ENCODE measurements around the gene SLC37A3.

SLC37A3 gene

GRCh38 chr7:140404565-140405065, 6.3 kb upstream of the SLC37A3 start:
- Histone ChIP-seq H3K4me3 (ENCODE audit: low read depth, low read length) (no peak overlapping the region), H3K36me3 (replicated peaks) (no peaks in the 10 kb centered on the region), H3K27ac (no peak overlapping the region), H3K27me3 (replicated peaks) (no peaks in the 10 kb centered on the region)
- no peak for TF ChIP-seq CTCF (IDR thresholded peaks at IDR 0.05; ENCODE audit: low read depth, low read length, missing control alignments)
- in situ Hi-C loops (cut with HindIII; ENCODE audit: low pct_ligation_motif_present, low sequenced_read_pairs), result no loop called here
- DNase-seq, result no peak

DNA sequence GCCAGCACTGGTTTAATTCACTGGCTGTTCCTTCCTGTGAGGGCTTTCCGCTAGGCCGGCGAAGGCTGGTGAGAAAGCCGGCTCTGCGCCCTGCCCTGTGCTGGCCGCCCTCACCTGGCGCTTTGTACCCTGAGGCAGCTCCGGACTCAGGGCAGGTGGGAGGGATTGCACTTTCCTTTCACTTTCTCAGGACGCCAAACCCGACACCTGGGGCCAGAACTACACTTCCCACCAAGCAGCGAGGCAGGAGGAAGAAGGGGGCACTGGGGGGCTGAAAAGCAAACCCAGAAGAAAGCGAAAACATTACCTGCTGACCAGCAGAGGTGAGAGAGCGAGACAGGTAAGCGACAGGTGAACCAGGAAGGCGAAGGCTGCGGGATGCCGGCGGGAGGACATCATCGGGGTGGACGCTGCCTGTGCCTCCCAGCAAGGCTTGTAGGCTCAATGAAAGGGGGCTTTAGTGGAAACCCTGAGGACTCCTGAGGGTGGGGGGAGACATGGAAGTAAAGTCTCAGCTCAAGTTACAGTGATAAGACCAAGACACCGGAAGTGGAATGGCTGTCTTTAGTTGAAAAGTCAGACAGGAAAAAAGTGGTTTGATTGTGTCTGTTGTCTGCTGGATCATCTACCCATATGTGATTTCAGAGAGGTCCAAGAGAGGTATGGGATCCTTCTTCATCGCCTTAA, 5.7 kb upstream of the SLC37A3 start, which contains the start of gene RAB19:
TSS of gene RAB19 (plus strand) at position 181 of the 687 bp plus-strand sequence. CDS start 3,589 bp downstream, outside the sequence.
- no peak for DNase-seq
- in situ Hi-C loops (cut with HindIII; ENCODE audit: low pct_ligation_motif_present, low sequenced_read_pairs), result no loop called here
- TF ChIP-seq CTCF (IDR thresholded peaks at IDR 0.05; ENCODE audit: low read depth, low read length, missing control alignments), result no peak
- no peak within 1 kb of the TSS for H3K27ac ChIP-seq
- peak within 1 kb of the TSS; percentile 25 for H3K4me3 ChIP-seq (ENCODE audit: low read depth, low read length)
- no peaks in the 10 kb centered on the region for H3K27me3 ChIP-seq (replicated peaks)
- no peaks in the 10 kb centered on the region for H3K36me3 ChIP-seq (replicated peaks)

DNA sequence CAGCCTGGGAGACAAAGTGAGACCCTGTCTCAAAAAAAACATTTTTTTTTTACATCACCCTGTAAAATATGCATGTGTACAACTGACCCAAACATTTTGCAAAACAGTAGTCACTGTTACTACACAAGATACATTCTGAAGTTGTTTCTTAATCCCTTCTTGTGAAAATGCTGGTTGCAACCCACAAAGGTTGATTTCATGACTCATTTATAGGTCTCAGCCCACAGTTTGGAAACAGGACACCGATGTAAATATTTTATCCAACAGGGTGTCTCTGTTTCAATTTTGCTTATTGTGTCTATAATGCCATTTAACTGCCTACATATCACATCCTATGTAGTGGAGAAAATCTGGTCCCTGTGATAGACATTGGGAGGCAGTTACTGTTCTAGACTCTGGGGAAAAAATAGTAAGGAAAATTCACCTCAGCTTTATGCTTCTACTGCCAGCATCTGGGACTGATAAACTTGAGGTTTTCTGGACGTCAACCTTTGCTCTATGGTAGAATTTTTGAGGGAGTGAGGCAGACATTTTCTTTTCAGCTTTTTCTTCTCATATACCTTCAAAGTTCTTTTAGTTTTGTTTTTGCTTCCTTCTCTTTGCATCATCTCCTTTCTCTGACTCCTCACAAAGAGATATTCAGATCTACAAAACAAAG, 4.0 kb upstream of the SLC37A3 start:
- DNase-seq, result peak; percentile 48
- no peak for TF ChIP-seq CTCF (IDR thresholded peaks at IDR 0.05; ENCODE audit: low read depth, low read length, missing control alignments)
- Histone ChIP-seq H3K4me3 (ENCODE audit: low read depth, low read length) (no peak overlapping the region), H3K27me3 (replicated peaks) (no peaks in the 10 kb centered on the region), H3K36me3 (replicated peaks) (no peaks in the 10 kb centered on the region), H3K27ac (no peak overlapping the region)
- in situ Hi-C loops (cut with HindIII; ENCODE audit: low pct_ligation_motif_present, low sequenced_read_pairs), result no loop called here

DNA sequence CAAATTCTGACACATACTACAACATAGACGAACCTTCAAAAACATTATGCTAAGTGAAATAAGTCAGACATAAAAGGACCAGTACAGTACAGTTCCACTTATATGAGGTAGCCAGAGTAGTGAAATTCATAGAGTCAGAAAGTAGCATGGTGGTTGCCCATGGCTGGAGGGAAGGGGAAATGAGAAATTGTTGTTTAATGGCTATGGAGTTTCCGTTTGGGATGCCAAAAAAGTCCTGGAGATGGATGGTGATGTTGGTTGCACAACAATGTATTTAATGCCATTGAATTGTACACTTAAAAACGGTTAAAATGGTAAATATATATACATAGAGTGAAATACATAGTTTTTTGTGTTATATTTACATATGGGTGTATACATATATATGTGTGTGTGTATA, 2.1 kb upstream of the SLC37A3 start:
- H3K27me3 ChIP-seq (replicated peaks), result no peaks in the 10 kb centered on the region
- no peak for TF ChIP-seq CTCF (IDR thresholded peaks at IDR 0.05; ENCODE audit: low read depth, low read length, missing control alignments)
- H3K4me3 ChIP-seq (ENCODE audit: low read depth, low read length), result no peak overlapping the region
- no peaks in the 10 kb centered on the region for H3K36me3 ChIP-seq (replicated peaks)
- H3K27ac ChIP-seq, result no peak overlapping the region
- in situ Hi-C loops (cut with HindIII; ENCODE audit: low pct_ligation_motif_present, low sequenced_read_pairs), result no loop called here
- no peak for DNase-seq

- H3K36me3 ChIP-seq (replicated peaks), result no peaks in the 10 kb centered on the region
- H3K4me3 ChIP-seq (ENCODE audit: low read depth, low read length), result no peak overlapping the region
- H3K27ac ChIP-seq, result no peak overlapping the region
- in situ Hi-C loops (cut with HindIII; ENCODE audit: low pct_ligation_motif_present, low sequenced_read_pairs), result no loop called here
- no peak for DNase-seq
- no peaks in the 10 kb centered on the region for H3K27me3 ChIP-seq (replicated peaks)
- no peak for TF ChIP-seq CTCF (IDR thresholded peaks at IDR 0.05; ENCODE audit: low read depth, low read length, missing control alignments)
Observed at GRCh38 chr7:140398821-140399220, 491 bp upstream of the SLC37A3 start.

Measured in brain microvascular endothelial cell (primary cell).